ENCODE results near the gene PLA1A.

DNA sequence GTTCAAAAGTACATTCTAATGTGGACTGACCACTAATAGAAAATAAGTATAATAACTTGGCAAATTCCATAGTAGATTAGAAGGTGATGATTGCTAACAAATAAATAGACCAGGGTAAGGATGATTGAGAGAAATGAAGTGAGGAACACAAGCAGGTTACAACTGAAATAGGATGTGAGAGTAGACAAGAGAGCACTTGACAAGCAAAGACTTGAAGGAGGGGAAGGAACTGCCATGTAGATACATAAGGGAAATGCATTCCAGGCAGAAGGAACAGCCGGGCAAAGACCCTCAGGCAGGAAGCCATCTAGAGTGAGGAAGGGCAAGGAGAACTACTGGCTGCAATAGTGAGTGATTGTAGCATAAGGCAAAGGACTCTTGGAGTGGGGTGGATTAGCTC lies 5.0 kb downstream of the PLA1A start:
- TF ChIP-seq, protein P1, sequence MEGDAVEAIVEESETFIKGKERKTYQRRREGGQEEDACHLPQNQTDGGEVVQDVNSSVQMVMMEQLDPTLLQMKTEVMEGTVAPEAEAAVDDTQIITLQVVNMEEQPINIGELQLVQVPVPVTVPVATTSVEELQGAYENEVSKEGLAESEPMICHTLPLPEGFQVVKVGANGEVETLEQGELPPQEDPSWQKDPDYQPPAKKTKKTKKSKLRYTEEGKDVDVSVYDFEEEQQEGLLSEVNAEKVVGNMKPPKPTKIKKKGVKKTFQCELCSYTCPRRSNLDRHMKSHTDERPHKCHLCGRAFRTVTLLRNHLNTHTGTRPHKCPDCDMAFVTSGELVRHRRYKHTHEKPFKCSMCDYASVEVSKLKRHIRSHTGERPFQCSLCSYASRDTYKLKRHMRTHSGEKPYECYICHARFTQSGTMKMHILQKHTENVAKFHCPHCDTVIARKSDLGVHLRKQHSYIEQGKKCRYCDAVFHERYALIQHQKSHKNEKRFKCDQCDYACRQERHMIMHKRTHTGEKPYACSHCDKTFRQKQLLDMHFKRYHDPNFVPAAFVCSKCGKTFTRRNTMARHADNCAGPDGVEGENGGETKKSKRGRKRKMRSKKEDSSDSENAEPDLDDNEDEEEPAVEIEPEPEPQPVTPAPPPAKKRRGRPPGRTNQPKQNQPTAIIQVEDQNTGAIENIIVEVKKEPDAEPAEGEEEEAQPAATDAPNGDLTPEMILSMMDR (IDR thresholded peaks at IDR 0.05), result no peak
- TF ChIP-seq EP300 (IDR thresholded peaks at IDR 0.05), result no peak
- no peak for TF ChIP-seq POLR2A (IDR thresholded peaks at IDR 0.05)

Data from upper lobe of left lung (tissue), 4 donors.